ENCODE measurements around the gene FAM234B. TPM values are rescaled to one million over a fixed set of nuclear protein-coding genes. Genes with fewer than 3 reads are reported as not detected.
A peak's percentile ranks its signal among the peaks of the same experiment; 100 is the strongest.

FAM234B gene
- total RNA-seq, 2 donors from 2014 or later = 20.8 to 32.0 TPM

GRCh38 chr12:13002301-13003097, 41.7 kb upstream of the FAM234B start:
- Histone ChIP-seq H3K36me3 (ENCODE audit: control insufficient read depth, insufficient read depth, low read length) (no peaks in the 10 kb centered on the region), H3K27me3 (ENCODE audit: control insufficient read depth, insufficient read depth, low read length, poor library complexity, severe bottlenecking) (peaks cover 28% of the 10 kb centered on the region), H3K27ac (ENCODE audit: low read depth, low read length) (no peak overlapping the region), H3K9me3 (ENCODE audit: control insufficient read depth, low read length) (no peaks in the 10 kb centered on the region), H3K9ac (ENCODE audit: extremely low read depth, low read length, poor library complexity, severe bottlenecking) (no peak overlapping the region), H3K4me3 (ENCODE audit: low read length) (no peak overlapping the region), H3K4me1 (ENCODE audit: control insufficient read depth, insufficient read depth, low read length) (peaks cover 4% of the 10 kb centered on the region)
- Mint-ChIP-seq H3K4me3 (peak overlapping the region; percentile 82), H3K9me3 (no peaks in the 10 kb centered on the region), H3K4me1 (peaks cover 20% of the 10 kb centered on the region), H3K27me3 (ENCODE audit: insufficient read depth) (peaks cover 52% of the 10 kb centered on the region), H3K36me3 (ENCODE audit: low read depth) (no peaks in the 10 kb centered on the region), H3K27ac (no peak overlapping the region)
- TF ChIP-seq CTCF (conservative IDR thresholded peaks at IDR 0.05) = no peak
- DNase-seq = no peak
- WGBS, 2 experiments (ENCODE audit: insufficient coverage in 1 of 2, insufficient read length in 1 of 2) = 96 to 99% methylated on average over 9 to 10 of the region's 10 CpGs

GRCh38 chr12:13004361-13004760, 39.8 kb upstream of the FAM234B start:
- Mint-ChIP-seq H3K9me3 (no peaks in the 10 kb centered on the region), H3K4me3 (no peak overlapping the region), H3K27ac (no peak overlapping the region), H3K36me3 (ENCODE audit: low read depth) (no peaks in the 10 kb centered on the region), H3K27me3 (ENCODE audit: insufficient read depth) (peaks cover 45% of the 10 kb centered on the region), H3K4me1 (peaks cover 14% of the 10 kb centered on the region)
- TF ChIP-seq CTCF (conservative IDR thresholded peaks at IDR 0.05) = no peak
- Histone ChIP-seq H3K4me1 (ENCODE audit: control insufficient read depth, insufficient read depth, low read length) (peaks cover 2% of the 10 kb centered on the region), H3K9ac (ENCODE audit: extremely low read depth, low read length, poor library complexity, severe bottlenecking) (no peak overlapping the region), H3K27me3 (ENCODE audit: control insufficient read depth, insufficient read depth, low read length, poor library complexity, severe bottlenecking) (peaks cover 28% of the 10 kb centered on the region), H3K36me3 (ENCODE audit: control insufficient read depth, insufficient read depth, low read length) (no peaks in the 10 kb centered on the region), H3K4me3 (ENCODE audit: low read length) (no peak overlapping the region), H3K27ac (ENCODE audit: low read depth, low read length) (no peak overlapping the region), H3K9me3 (ENCODE audit: control insufficient read depth, low read length) (no peaks in the 10 kb centered on the region)
- 100% methylated on average over 1 of the region's 3 CpGs for WGBS, 2 experiments (ENCODE audit: insufficient coverage in 1 of 2, insufficient read length in 1 of 2)
- DNase-seq = no peak

- Histone ChIP-seq H3K4me1 (ENCODE audit: control insufficient read depth, insufficient read depth, low read length) (no peaks in the 10 kb centered on the region), H3K9me3 (ENCODE audit: control insufficient read depth, low read length) (no peaks in the 10 kb centered on the region), H3K4me3 (ENCODE audit: low read length) (no peak overlapping the region), H3K9ac (ENCODE audit: extremely low read depth, low read length, poor library complexity, severe bottlenecking) (no peak overlapping the region), H3K27me3 (ENCODE audit: control insufficient read depth, insufficient read depth, low read length, poor library complexity, severe bottlenecking) (peaks cover 28% of the 10 kb centered on the region), H3K36me3 (ENCODE audit: control insufficient read depth, insufficient read depth, low read length) (no peaks in the 10 kb centered on the region), H3K27ac (ENCODE audit: low read depth, low read length) (no peak overlapping the region)
- DNase-seq = no peak
- Mint-ChIP-seq H3K4me3 (no peak overlapping the region), H3K27ac (no peak overlapping the region), H3K36me3 (ENCODE audit: low read depth) (no peaks in the 10 kb centered on the region), H3K9me3 (no peaks in the 10 kb centered on the region), H3K4me1 (peaks cover 10% of the 10 kb centered on the region), H3K27me3 (ENCODE audit: insufficient read depth) (peaks cover 40% of the 10 kb centered on the region)
- 65 to 68% methylated on average over 2 to 3 of the region's 3 CpGs for WGBS, 2 experiments (ENCODE audit: insufficient coverage in 1 of 2, insufficient read length in 1 of 2)
- no peak for TF ChIP-seq CTCF (conservative IDR thresholded peaks at IDR 0.05)
Measured at GRCh38 chr12:13004986-13005385, 39.2 kb upstream of the FAM234B start.

Measured in endodermal cell (in vitro differentiated cells).